ENCODE measurements around the gene KIFBP. TPM values are rescaled to one million over a fixed set of nuclear protein-coding genes. Genes with fewer than 3 reads are reported as not detected.

The KIFBP gene
- total and polyA plus RNA-seq, 9 of the 15 experiments (the other 6 are each of a cell fraction or from before 2014, with no cell fraction given) = 5.6 to 23.2 (median 14.8) TPM

DNA sequence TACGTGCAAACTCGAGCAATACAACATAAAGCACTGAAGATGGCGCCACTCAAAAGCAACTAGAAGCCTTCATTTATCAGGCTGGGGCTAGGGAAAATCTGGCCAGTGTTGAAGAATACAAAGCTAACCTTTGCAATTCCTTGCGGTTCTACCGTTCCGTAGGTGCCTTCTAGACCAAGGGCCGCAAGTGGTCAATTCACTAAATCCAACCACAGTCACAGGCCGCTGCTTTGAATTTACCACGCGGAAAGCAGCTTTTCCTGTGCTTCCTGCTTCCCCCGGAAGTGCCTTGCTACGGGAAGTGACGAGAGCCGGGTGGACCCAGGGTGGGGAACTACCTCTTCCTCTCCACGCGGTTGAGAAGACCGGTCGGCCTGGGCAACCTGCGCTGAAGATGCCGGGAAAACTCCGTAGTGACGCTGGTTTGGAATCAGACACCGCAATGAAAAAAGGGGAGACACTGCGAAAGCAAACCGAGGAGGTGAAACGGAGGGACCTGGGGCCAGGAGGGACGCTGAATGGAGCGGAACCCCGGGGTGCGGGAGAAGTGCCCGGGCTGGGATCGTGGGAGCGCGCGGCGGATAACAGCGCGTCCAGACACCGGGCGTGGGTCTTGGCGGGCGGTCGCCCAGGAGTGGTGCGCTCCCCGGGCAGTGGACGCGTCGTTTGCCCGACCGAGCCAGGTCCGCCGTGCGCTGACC lies 32.6 kb upstream of the KIFBP start, which contains the start of gene DDX21 (continued):
- TF ChIP-seq ZNF175 (CRISPR knock-in tag; IDR thresholded peaks at IDR 0.05; ENCODE audit: low read depth) (no peak), PTBP1 (IDR thresholded peaks at IDR 0.05; ENCODE audit: low read depth, low read length) (no peak), HNRNPH1 (optimal IDR thresholded peaks at IDR 0.05; ENCODE audit: low read depth, low read length) (no peak), EP400 (IDR thresholded peaks at IDR 0.05) (peak; percentile 100), TAF15 (IDR thresholded peaks at IDR 0.05; ENCODE audit: low read depth, low read length) (no peak), POLR2A (conservative IDR thresholded peaks at IDR 0.05) (peak; percentile 99), TRIM28 (IDR thresholded peaks at IDR 0.05) (no peak), KDM5B (IDR thresholded peaks at IDR 0.05; ENCODE audit: insufficient replicate concordance, low read depth, low read length) (peak; percentile 84), ZNF347 (CRISPR knock-in tag; IDR thresholded peaks at IDR 0.05; ENCODE audit: low read depth) (no peak), CREB5 (CRISPR knock-in tag; IDR thresholded peaks at IDR 0.05) (no peak), FOXA3 (CRISPR knock-in tag; conservative IDR thresholded peaks at IDR 0.05 in 1 of 2, IDR thresholded peaks at IDR 0.05 in 1 of 2) (no peak), SMAD4 (CRISPR knock-in tag; conservative IDR thresholded peaks at IDR 0.05) (no peak; the same call in 1 of the 2 replicates), ZNF75A (CRISPR knock-in tag; IDR thresholded peaks at IDR 0.05) (no peak), L3MBTL2 (IDR thresholded peaks at IDR 0.05) (peak; percentile 86), SIN3A (IDR thresholded peaks at IDR 0.05; ENCODE audit: borderline replicate concordance in 2 of 2, control insufficient read depth in 1 of 2, low read depth in 2 of 2, low read length in 2 of 2) (peak; percentile 89 to 96), TCF15 (CRISPR knock-in tag; IDR thresholded peaks at IDR 0.05) (no peak), BRCA1 (IDR thresholded peaks at IDR 0.05) (no peak), BRCA1 (CRISPR knock-in tag; IDR thresholded peaks at IDR 0.05) (no peak)
- TF ChIP-seq, protein P1, sequence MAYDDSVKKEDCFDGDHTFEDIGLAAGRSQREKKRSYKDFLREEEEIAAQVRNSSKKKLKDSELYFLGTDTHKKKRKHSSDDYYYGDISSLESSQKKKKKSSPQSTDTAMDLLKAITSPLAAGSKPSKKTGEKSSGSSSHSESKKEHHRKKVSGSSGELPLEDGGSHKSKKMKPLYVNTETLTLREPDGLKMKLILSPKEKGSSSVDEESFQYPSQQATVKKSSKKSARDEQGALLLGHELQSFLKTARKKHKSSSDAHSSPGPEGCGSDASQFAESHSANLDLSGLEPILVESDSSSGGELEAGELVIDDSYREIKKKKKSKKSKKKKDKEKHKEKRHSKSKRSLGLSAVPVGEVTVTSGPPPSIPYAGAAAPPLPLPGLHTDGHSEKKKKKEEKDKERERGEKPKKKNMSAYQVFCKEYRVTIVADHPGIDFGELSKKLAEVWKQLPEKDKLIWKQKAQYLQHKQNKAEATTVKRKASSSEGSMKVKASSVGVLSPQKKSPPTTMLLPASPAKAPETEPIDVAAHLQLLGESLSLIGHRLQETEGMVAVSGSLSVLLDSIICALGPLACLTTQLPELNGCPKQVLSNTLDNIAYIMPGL (CRISPR knock-in tag; IDR thresholded peaks at IDR 0.05) = peak; percentile 46
- TF ChIP-seq, protein P2, sequence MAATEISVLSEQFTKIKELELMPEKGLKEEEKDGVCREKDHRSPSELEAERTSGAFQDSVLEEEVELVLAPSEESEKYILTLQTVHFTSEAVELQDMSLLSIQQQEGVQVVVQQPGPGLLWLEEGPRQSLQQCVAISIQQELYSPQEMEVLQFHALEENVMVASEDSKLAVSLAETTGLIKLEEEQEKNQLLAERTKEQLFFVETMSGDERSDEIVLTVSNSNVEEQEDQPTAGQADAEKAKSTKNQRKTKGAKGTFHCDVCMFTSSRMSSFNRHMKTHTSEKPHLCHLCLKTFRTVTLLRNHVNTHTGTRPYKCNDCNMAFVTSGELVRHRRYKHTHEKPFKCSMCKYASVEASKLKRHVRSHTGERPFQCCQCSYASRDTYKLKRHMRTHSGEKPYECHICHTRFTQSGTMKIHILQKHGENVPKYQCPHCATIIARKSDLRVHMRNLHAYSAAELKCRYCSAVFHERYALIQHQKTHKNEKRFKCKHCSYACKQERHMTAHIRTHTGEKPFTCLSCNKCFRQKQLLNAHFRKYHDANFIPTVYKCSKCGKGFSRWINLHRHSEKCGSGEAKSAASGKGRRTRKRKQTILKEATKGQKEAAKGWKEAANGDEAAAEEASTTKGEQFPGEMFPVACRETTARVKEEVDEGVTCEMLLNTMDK (IDR thresholded peaks at IDR 0.05; ENCODE audit: borderline replicate concordance, insufficient read depth, low read depth, low read length, poor library complexity, severe bottlenecking) = peak; percentile 78
- TF ChIP-seq, protein P3, sequence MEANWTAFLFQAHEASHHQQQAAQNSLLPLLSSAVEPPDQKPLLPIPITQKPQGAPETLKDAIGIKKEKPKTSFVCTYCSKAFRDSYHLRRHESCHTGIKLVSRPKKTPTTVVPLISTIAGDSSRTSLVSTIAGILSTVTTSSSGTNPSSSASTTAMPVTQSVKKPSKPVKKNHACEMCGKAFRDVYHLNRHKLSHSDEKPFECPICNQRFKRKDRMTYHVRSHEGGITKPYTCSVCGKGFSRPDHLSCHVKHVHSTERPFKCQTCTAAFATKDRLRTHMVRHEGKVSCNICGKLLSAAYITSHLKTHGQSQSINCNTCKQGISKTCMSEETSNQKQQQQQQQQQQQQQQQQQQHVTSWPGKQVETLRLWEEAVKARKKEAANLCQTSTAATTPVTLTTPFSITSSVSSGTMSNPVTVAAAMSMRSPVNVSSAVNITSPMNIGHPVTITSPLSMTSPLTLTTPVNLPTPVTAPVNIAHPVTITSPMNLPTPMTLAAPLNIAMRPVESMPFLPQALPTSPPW (CRISPR knock-in tag; IDR thresholded peaks at IDR 0.05) = peak; percentile 60; the same call in 1 of the 2 replicates

Data from K562 (cell line).